ENCODE results near the gene FXYD6. TPM values are rescaled to one million over a fixed set of nuclear protein-coding genes. Genes with fewer than 3 reads are reported as not detected.
A peak's percentile ranks its signal among the peaks of the same experiment; 100 is the strongest.

FXYD6 gene
- total RNA-seq, 2 experiments from 2014 or later, result 0.31 TPM; not detected in 1

DNA sequence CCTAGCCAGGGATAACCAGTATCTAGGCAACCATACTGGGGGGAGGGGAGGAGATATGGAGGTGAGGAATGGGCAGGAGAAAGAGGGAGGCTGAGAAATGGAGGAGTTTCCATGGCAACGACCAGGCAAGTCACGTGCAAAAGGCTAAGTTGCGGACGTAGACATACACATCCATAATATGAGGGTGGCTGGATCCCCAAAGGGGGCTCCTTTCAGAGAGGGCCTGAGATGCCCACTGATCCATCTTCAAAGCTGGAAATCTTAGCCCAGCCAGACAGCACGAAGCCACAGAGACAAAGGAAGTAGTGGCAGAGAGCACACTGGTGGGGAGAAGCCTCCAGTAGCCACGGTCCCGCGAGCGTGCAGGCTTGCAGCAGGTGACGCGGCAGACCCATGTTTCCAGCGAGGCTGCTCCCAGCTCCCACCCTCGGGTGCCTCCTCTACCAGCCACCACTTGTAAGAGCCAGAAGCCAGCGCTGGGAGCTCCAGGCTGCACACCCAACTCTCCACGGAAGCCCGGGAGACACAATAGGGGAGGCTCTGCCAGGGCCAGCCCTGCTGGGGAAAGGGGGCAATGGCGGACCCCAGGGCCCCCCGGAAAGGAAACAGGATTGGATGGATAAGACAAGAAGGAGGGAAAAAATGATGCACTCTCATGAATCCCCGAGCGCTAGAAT is 938 bp downstream of the FXYD6 start:
- Mint-ChIP-seq H3K4me3 (peak overlapping the region; percentile 90), H3K4me1 (peaks cover 39% of the 10 kb centered on the region), H3K36me3 (no peaks in the 10 kb centered on the region), H3K27ac (no peak overlapping the region), H3K9me3 (no peaks in the 10 kb centered on the region), H3K27me3 (peaks cover 48% of the 10 kb centered on the region)
- peak; percentile 67 for ATAC-seq (ENCODE audit: low read depth)
- POLR2A ChIA-PET, result interaction anchor here (0.8 kb wide), 1 partner anchor 40 kb away, joined by 4 read pairs; no protein-coding TSS in a partner anchor
- peak; percentile 59 for DNase-seq

GRCh38 chr11:117874910-117875381 is 1.5 kb downstream of the FXYD6 start:
- Mint-ChIP-seq H3K36me3 (no peaks in the 10 kb centered on the region), H3K4me3 (peak overlapping the region; percentile 14), H3K27me3 (peaks cover 42% of the 10 kb centered on the region), H3K9me3 (no peaks in the 10 kb centered on the region), H3K27ac (no peak overlapping the region), H3K4me1 (peaks cover 39% of the 10 kb centered on the region)
- no peak for DNase-seq
- ATAC-seq (ENCODE audit: low read depth), result no peak
- POLR2A ChIA-PET, result no interaction called here

DNA sequence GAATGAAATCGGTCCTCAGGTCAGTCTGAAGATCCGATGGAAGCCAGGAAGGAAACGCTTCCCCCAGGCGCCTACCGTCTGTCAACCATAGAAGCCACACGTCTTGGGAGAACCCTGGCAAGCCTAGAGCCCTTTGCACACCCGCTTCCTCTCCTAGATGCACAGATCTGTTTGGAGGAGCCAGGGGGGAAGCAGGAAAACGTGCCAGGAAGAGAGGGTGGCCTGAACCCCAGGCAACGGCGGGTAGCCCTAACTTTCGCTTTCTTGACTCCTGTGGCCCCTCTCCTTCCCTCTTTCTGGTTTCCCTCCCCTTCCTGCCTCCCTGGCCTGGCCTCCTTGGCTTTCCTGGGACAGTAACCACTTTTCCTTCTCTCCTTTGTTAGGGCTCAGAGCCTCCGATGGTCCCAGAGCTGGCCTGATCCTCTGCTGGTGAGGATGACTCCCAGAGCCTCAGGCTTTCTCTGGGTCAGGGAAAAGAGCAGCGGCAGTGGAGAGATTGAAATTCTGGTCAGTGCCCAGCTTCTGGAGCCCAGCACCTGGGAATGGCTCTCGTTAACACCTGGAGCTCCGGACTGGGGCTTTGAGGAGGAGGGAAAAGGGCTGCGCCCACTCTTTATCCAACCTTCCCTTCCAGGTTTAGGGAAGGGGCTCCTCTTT is 2.1 kb downstream of the FXYD6 start:
- Mint-ChIP-seq H3K27me3 (peaks cover 39% of the 10 kb centered on the region), H3K4me1 (peaks cover 39% of the 10 kb centered on the region), H3K9me3 (no peaks in the 10 kb centered on the region), H3K4me3 (peak overlapping the region; percentile 31), H3K36me3 (no peaks in the 10 kb centered on the region), H3K27ac (no peak overlapping the region)
- ATAC-seq (ENCODE audit: low read depth) (no peak), DNase-seq (no peak)
- POLR2A ChIA-PET, result no interaction called here

DNA sequence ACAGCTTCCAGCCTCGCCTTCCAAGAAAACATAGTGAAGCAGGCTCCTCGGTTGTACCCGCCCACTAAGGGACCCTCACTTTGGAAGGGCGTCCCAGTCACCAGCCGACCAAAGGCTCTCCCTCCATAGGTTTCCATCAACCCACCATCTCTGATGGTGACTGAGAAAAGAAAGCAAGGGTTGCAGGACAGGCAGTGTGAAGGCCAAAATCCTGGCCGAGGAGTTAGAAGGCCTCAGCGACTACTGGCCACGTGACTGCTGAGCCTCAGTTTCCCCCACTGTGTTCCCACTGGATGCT is 2.7 kb downstream of the FXYD6 start:
- no peak overlapping the region for H3K4me3 Mint-ChIP-seq
- no peaks in the 10 kb centered on the region for H3K9me3 Mint-ChIP-seq
- peaks cover 35% of the 10 kb centered on the region for H3K27me3 Mint-ChIP-seq
- ATAC-seq (ENCODE audit: low read depth), result no peak
- H3K27ac Mint-ChIP-seq, result no peak overlapping the region
- no peaks in the 10 kb centered on the region for H3K36me3 Mint-ChIP-seq
- POLR2A ChIA-PET, result no interaction called here
- DNase-seq, result no peak
- peaks cover 39% of the 10 kb centered on the region for H3K4me1 Mint-ChIP-seq

DNA sequence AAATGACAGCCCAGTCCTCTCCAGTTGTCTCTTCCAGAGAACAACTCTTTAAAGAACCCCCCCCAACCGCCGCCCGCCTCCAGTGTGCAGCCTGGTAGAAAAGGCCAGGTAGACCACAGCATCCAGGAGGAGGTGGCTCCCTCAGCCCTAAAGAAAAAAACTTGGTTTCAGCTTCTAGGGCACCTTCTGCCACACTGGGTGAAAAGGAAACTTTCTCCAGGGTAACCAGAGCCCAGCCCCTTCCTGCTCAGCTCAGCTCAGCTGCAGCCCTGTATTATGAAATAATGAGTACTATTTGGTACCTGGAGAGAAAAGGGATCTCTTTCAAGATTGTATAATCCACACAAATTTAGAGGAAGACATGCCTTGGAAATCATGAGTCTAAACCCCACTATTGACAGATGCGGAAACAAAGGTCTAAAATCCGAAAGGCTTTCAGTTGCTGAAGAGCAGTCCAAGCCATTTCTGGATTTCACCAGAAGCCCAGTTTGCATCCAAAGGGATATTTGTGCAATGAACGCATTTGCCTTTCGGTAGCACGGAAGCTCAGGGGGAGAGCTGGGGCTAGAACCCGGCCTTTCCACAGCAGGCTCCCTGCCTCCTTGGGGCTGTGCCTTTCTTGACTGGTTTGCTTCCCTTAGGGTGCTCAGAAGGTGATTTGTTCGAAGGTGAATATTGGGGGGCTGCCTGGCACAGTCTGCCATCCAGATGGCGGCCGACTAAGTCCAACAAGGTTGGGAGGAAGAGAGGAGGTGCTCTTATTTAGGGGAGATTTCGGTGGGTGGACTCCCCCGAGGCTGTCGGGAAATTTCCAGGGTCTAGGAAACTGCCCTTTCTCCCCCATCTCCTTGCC is 3.3 kb downstream of the FXYD6 start:
- peak overlapping the region; percentile 31 for H3K27ac Mint-ChIP-seq
- peaks cover 39% of the 10 kb centered on the region for H3K4me1 Mint-ChIP-seq
- no peaks in the 10 kb centered on the region for H3K9me3 Mint-ChIP-seq
- POLR2A ChIA-PET, result no interaction called here
- no peaks in the 10 kb centered on the region for H3K36me3 Mint-ChIP-seq
- H3K27me3 Mint-ChIP-seq, result peaks cover 30% of the 10 kb centered on the region
- no peak for DNase-seq
- peak overlapping the region; percentile 46 for H3K4me3 Mint-ChIP-seq
- peak; percentile 66 for ATAC-seq (ENCODE audit: low read depth)

DNA sequence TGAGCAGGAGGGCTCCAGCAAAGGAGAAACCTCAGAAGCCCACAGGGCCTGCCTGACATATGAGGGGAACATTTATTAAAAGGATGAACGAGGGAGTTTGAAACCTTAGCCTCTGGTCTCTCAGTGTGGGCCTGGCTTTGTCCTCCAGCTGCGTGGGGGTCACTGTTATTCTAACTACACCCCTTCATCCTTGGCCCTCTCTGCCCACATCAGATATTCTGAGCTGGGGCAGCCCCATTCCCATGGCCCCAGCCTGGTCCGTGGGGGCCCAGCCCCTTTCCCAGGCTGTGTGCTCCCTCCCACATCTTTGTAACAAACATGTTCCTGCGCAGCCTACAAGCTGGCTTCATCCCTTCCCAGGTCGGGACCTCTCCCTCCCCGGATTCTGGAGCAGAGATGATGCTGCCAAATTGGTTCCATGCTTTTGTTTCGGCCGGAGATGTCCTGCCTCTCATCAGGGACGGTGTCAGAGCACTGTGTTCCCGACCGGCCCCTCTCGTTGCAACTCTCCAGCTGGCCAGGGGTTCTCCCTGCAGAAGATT is 4.0 kb downstream of the FXYD6 start:
- ATAC-seq (ENCODE audit: low read depth) (no peak), DNase-seq (no peak)
- Mint-ChIP-seq H3K4me1 (peaks cover 39% of the 10 kb centered on the region), H3K4me3 (no peak overlapping the region), H3K27me3 (peaks cover 25% of the 10 kb centered on the region), H3K27ac (no peak overlapping the region), H3K36me3 (no peaks in the 10 kb centered on the region), H3K9me3 (no peaks in the 10 kb centered on the region)
- POLR2A ChIA-PET, result no interaction called here

DNA sequence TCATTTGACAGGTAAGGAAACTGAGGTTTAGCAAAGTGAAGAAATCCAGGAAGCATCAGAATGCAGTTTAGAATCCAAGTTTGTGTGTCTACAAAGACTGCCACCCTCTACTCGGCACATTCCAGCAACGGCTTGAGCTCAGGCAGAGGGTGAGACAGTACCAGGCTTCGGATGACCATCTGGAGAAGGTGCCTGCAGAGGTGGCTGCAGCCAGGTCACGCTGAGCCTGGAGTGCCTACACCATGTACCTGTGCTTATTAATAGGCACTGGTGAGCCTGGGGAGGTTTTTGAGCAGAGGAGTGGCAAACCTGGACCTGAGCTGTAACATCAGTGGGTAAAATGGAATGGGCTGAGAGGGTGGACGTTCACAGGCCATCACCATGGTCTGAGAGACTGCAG is 4.7 kb downstream of the FXYD6 start:
- Mint-ChIP-seq H3K27me3 (peaks cover 23% of the 10 kb centered on the region), H3K4me1 (peaks cover 36% of the 10 kb centered on the region), H3K9me3 (no peaks in the 10 kb centered on the region), H3K4me3 (no peak overlapping the region), H3K36me3 (no peaks in the 10 kb centered on the region), H3K27ac (no peak overlapping the region)
- ATAC-seq (ENCODE audit: low read depth) (no peak), DNase-seq (no peak)
- POLR2A ChIA-PET, result no interaction called here

DNA sequence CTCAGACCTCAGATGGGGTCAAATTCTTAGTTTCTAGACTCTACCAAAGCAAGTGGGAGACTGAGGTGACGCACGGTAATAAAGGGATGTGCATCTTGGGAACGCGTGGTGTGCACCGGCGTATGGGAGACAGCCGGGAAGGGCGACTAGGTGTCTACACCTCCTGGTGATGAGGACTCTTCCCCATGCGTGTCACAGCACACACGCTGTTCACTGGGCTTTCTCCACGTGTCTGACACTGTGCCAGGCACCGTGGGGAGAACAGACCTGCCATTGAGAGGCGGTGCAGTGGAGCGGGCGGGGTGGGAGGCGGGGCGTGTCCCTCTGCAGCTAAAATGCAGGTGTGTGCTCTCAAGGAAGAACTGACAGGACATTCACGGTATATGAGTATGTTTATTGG is 5.3 kb downstream of the FXYD6 start:
- Mint-ChIP-seq H3K4me3 (no peak overlapping the region), H3K27me3 (peaks cover 26% of the 10 kb centered on the region), H3K4me1 (peaks cover 33% of the 10 kb centered on the region), H3K36me3 (no peaks in the 10 kb centered on the region), H3K27ac (no peak overlapping the region), H3K9me3 (no peaks in the 10 kb centered on the region)
- POLR2A ChIA-PET, result no interaction called here
- no peak for DNase-seq
- no peak for ATAC-seq (ENCODE audit: low read depth)

- Mint-ChIP-seq H3K27me3 (peaks cover 23% of the 10 kb centered on the region), H3K4me3 (no peak overlapping the region), H3K27ac (no peak overlapping the region), H3K9me3 (no peaks in the 10 kb centered on the region), H3K4me1 (peaks cover 26% of the 10 kb centered on the region), H3K36me3 (no peaks in the 10 kb centered on the region)
- DNase-seq (no peak), ATAC-seq (ENCODE audit: low read depth) (no peak)
- POLR2A ChIA-PET, result no interaction called here
These were observed 6.1 kb downstream of the FXYD6 start for GRCh38 chr11:117870103-117870952.

- H3K9me3 Mint-ChIP-seq, result no peaks in the 10 kb centered on the region
- ATAC-seq (ENCODE audit: low read depth) (no peak), DNase-seq (no peak)
- no peaks in the 10 kb centered on the region for H3K36me3 Mint-ChIP-seq
- H3K27ac Mint-ChIP-seq, result no peak overlapping the region
- H3K27me3 Mint-ChIP-seq, result peaks cover 20% of the 10 kb centered on the region
- POLR2A ChIA-PET, result no interaction called here
- no peak overlapping the region for H3K4me3 Mint-ChIP-seq
- peaks cover 20% of the 10 kb centered on the region for H3K4me1 Mint-ChIP-seq
These were observed 6.9 kb downstream of the FXYD6 start for GRCh38 chr11:117869604-117870003.

DNA sequence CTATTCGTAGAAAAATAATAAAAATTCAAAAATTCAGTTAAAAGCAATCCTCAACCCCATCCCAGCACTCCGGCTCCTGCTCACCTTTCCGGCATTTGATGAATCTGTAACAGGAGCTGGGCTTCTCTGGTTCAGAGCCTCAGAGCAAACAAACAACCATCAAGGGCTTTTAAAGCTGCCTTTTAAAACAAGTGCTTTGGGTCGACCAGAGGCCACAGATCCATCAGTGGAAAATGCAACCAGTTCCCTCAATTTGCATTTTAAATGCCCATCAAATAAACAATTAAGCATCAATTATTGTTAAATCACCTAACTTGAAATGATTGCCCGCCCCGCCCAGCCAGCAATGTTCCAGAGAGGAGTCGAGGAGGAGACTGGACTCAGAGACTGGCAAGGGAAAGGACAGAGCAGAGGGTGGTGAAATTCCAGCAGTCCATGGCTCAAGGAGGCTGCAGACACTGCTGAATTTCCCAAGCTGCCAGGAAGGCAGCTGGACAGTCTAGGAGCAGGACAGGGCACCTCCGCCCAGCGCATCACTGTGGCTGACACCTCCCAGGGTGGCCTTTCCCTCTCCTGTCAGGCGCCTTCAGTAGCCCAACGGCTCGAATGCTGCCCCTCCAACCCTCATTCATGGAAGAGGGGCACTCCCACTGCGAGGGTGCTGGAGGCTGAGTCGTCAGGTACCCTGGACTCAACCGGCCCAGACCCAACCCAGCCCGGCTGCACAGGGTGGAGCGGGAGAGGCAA is 7.5 kb downstream of the FXYD6 start:
- H3K9me3 Mint-ChIP-seq, result no peaks in the 10 kb centered on the region
- H3K27me3 Mint-ChIP-seq, result peaks cover 23% of the 10 kb centered on the region
- H3K27ac Mint-ChIP-seq, result no peak overlapping the region
- no peaks in the 10 kb centered on the region for H3K36me3 Mint-ChIP-seq
- ATAC-seq (ENCODE audit: low read depth), result no peak
- DNase-seq, result no peak
- POLR2A ChIA-PET, result no interaction called here
- H3K4me3 Mint-ChIP-seq, result no peak overlapping the region
- H3K4me1 Mint-ChIP-seq, result peaks cover 16% of the 10 kb centered on the region

DNA sequence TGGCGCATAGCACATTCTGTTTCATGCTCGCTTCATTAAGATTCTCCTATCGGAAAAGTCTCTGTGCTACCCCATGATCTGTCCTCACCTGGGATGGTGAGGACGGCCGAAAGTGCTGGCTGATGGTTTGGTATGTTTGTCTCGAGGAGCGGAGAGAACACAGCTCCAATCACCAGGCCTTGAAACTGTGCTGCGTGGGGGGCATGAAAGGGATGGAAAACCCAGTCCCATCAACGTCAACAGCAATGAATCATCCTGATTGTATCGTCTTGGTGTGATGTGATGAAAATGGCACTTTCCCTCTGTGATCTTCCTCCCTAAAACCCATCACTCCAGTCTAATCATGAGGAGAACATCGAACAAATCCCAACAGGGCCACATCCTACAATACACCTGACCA is 8.4 kb downstream of the FXYD6 start:
- Mint-ChIP-seq H3K27ac (no peak overlapping the region), H3K9me3 (no peaks in the 10 kb centered on the region), H3K4me3 (no peak overlapping the region), H3K36me3 (no peaks in the 10 kb centered on the region), H3K4me1 (peaks cover 10% of the 10 kb centered on the region), H3K27me3 (peaks cover 28% of the 10 kb centered on the region)
- POLR2A ChIA-PET, result no interaction called here
- DNase-seq (no peak), ATAC-seq (ENCODE audit: low read depth) (no peak)

All from activated naive CD8-positive, alpha-beta T cell treated with anti-CD3 and anti-CD28 coated beads, Interleukin-2, amount 10 ng/mL, durations not matched to agents 7 days and 5 days (primary cell).